Measurements from ENCODE around the gene MED10.

DNA sequence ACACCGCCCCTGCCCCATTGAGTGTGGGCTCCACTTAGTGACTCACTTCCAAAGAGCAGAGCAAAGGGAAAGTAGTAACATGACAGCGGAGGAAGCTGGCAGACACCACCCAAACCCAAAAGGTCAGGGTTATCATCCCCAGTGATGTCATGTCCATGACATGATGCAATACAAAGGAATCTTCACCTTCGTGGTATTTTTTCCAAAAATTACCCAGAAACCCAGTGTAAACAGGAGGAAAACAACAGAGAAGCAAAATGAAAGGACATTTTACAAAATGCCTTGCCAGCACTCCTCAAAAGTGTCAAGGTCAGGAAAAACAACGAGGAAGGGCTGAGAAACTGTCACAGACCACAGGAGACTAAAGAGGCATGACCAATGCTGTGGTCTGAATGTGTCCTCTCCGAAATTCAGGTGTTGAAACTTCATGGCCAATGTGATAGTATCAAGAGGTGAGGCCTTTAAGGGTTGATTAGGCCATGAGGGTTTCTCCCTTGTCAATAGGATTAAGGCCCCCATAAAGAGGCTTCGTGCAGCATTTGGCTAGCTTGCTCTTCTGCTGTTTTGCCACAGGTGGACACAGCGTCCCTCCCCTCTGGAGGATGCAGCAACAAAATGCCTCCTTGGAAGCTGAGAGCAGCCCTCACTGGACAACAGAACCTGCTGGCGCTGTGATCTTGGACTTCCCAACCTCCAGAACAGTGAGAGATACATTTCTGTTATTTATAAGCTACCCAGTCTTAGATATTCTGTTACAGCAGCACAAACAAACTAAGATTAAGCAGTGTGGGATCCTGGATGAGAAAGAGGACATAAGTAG lies 30.5 kb upstream of the MED10 start:
- TF ChIP-seq POLR2AphosphoS5 (IDR thresholded peaks at IDR 0.05) (no peak), POLR2A (IDR thresholded peaks at IDR 0.05) (no peak)
